Fibroblast of skin of back (primary cell): Measurements from ENCODE around the gene C22orf23.
"Not testable (repeated sequence)": the region's sequence is repeated elsewhere in the genome, so short reads cannot be mapped to it uniquely, and the experiment has no call there.

Experiments used
- DNase-seq: peaks from one replicate; pipeline ENCODE4 v3.0.0-alpha.2; 2013

C22orf23 gene

DNA sequence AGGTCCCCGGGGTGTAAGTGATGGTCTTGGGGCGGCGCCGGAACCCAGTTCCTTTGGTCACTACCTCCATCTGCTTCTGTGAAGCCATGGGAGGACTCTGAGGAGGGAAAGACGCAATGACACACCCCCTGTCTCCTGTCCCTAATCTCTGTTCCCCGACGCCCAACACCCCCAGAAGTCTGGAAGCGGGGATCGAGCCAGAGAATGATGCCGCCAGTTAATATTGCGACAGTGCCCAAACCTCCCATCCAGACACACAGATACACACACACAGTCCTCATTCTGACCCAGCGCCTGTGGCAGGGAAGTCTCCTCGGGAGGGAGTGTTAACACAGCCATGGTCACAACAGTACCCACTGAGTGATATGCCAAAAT is 352 bp downstream of the C22orf23 start:
- no peak for DNase-seq

GRCh38 chr22:37952629-37953028 is 772 bp downstream of the C22orf23 start:
- DNase-seq, result not testable (repeated sequence)

DNA sequence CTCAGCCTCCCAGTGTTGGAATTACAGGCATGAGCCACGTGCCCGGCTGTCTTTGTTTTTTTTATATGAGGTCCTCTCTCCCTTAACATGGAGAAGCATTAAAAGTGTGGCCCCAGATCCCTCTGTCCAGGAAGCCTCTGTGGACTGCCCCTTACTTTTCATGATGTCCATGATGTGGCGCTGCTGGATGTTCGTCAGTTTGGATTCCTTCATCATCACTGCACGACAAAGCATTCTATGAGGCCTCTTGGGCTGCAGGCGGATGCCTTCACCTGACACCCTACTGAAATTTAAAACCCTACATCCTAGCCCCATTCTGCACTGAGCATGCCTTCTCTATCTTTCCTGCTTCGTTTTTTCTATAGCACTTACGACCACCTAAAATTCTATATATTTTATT is 2.1 kb downstream of the C22orf23 start:
- peak; percentile 36 for DNase-seq

DNA sequence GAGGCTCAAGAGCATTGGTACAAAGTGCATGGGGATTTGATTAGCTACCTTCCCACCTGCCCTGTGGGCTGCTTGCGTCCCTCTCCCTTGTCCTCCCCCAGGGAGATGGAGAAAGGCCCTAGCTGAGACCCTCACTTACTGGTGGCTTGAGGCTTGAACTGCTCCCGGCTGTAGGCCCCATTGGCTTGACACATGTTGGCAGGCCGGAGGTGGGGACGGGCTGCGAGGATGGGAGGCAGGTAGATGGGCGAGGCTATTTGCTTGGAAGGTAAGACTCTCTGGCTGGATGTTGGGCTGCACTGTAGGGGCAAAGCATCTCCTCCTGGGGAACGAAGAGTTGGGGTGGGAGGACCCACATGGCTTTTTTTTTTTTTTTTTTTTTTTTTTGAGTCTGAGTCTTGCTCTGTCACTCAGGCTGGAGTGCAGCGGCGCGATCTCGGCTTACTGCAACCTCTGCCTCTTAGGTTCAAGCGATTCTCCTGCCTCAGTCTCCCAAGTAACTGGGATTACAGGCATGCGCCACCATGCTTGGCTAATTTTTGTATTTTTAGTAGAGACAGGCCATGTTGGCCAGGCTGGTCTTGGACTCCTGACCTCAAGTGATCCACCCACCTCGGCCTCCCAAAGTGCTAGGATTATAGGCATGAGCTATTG is 6.1 kb downstream of the C22orf23 start:
- DNase-seq, result not testable (repeated sequence)

DNA sequence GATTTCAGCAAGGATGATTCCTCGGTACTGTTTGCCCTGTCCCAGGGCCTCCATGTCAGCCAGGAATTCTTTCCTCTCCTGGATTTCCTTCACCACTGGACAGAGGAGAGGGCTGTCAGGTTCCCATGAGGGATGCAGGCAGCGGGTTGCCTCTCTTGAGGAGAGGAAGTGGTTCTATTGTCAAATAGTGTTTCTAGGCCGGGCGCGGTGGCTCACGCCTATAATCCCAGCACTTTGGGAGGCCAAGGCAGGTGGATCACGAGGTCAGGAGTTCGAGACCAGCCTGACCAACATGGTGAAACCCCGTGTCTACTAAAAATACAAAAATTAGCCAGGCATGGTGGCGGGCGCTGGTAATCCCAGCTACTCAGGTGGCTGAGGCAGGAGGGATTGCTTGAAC is 9.0 kb downstream of the C22orf23 start:
- DNase-seq, result not testable (repeated sequence)

DNA sequence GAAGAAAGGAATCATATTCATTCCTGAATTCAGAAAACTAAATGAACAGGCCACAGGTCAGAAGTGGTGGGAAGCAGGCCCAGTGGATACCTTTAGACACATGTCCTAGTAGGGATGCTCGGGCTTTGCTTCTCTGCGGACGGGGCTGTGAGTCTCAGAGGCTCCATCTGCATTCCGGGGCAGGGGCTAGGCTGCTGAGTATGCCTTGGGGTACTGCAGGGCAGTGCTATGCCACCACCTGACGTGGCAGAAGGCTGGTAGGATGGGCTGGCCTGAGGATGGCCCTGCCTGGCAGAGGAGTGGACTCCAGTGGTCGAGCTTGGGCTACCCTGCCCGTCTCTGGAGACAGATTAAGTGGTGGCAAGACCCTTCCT is 9.6 kb downstream of the C22orf23 start:
- no peak for DNase-seq

DNA sequence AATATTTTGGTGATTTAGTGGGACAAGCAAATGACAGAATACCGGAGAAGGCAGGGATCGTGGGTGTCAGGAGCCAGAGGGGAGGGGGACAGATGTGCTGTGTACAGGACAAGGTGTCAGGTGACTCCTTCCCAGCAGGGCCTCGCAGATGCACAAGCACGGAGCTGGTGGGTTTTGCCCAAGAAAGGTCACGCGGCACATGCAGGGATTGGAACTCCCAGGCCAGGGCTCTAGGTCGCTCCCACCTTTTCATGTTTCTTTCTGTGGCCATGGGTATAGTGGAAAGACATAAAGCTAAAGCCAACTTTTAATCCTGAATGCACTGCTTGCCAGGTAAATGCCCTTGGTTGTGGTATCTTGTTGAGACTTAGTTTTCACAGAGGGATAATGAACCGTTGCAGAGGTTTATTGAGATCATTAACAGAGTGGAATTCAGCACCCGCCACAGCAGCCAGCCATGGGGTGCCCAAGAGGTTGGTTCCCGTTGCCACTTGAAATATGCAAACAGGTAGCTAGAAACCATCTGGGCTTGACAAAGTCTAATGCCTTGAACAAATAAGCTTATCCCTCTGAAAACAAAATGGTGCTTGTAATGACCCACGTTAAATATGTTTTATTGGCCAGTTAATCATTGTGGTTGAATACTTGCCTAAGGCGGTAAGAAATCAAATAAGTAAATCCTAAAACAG is 10.1 kb downstream of the C22orf23 start:
- no peak for DNase-seq

DNA sequence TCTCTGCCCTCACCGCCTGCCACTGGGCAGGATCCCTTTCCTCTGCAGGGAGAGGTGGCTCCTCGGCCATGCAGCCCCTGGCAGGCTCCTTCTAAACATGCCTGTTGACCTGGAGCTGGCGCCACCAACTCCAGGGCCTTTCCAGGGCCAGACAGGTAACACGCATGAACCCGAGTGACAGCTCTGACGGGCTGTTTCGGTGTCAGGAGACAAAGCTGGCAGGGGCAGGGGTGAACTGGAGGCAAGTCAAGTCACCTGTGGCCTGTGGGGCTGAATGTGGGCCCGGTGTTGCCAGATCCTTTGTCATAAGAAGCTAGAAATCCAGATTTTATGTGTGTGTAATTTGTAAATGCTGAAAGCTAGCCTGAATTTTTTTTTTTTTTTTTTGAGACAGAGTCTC is 11.3 kb downstream of the C22orf23 start:
- DNase-seq, result no peak

DNA sequence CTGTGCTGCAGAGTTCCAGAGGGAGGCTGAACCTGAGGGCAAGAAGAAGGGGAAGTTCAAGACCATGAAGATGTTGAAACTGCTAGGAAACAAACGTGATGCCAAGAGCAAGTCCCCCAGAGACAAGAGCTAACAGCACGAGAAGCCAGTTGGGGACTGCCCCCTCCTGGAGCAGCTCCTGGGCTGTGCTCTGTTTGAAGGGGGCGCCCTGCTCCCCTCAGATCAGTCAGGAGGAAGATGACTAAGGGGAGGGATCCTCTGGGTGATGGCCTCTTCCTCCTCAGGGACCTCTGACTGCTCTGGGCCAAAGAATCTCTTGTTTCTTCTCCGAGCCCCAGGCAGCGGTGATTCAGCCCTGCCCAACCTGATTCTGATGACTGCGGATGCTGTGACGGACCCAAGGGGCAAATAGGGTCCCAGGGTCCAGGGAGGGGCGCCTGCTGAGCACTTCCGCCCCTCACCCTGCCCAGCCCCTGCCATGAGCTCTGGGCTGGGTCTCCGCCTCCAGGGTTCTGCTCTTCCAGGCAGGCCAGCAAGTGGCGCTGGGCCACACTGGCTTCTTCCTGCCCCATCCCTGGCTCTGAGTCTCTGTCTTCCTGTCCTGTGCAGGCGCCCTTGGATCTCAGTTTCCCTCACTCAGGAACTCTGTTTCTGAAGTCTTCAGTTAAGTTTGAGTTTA is 12.6 kb downstream of the C22orf23 start:
- no peak for DNase-seq

- DNase-seq, result peak; percentile 97
Observed at GRCh38 chr22:37933711-37934376, 19.6 kb downstream of the C22orf23 start.

GRCh38 chr22:37932821-37933578 is 20.4 kb downstream of the C22orf23 start:
- no peak for DNase-seq

DNA sequence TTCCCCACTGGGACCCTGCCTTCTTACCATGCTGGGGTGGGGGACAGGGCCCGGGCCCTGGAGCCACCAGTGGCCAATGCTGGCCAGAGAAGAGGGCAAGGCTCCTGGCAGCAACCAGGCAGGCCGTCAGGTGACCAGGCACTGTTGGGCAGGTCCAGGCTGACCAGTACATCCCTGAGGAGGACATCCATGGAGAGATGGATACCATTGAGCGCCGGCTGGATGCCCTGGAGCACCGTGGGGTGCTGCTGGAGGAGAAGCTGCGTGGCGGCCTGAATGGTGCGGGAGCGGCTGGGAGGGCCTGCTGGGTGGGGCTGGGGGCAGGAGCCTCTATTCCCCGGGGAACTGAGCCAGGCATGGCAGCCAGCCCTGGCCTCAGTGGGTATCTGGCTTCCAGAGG is 21.0 kb downstream of the C22orf23 start:
- DNase-seq, result no peak

DNA sequence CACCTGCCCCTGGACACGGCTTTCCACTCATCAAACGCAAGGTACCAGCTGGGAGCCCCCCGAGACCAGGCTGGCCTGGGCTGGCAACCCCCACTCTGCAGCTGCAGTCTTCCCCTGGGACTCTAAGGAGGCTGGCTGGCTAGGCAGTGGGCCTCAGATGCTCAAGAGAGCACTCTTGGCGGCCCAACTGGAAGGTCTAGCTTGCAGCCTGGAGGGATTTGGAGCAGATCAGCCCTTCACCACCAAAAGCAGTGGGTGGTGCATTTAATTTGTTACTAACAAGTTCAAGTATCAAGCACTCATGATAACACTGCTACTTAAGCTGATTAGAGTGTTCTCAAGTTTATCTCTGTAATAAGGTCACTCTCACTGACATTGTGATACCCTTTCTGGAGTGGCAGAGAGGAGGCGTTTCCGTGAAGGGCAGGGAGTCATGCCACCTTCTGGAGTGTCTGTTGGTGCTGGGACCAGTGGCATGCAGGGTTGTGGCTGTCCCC is 21.5 kb downstream of the C22orf23 start:
- no peak for DNase-seq

DNA sequence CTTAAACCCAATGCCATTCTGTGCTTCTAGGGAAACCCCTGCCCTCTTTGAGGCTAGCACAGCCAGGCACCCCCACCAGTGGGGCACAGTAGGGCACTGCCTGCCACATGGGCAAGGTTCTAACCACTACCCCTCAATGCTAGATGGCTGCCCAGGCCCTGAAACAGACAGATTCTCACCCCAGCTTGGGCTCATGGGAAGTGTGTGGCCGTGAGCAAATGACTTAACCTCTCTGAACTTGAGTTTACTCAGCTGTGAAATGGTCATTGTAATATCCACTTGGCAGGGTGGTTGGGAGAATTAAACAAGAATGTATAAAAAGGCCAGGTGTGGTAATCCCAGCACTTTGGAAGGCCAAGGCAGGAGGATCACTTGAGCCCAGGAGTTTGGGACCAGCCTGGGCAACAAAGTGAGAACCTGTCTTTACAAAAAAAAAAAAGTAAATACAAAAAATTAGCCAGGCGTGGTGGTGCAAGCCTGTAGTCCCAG is 22.4 kb downstream of the C22orf23 start:
- no peak for DNase-seq

DNA sequence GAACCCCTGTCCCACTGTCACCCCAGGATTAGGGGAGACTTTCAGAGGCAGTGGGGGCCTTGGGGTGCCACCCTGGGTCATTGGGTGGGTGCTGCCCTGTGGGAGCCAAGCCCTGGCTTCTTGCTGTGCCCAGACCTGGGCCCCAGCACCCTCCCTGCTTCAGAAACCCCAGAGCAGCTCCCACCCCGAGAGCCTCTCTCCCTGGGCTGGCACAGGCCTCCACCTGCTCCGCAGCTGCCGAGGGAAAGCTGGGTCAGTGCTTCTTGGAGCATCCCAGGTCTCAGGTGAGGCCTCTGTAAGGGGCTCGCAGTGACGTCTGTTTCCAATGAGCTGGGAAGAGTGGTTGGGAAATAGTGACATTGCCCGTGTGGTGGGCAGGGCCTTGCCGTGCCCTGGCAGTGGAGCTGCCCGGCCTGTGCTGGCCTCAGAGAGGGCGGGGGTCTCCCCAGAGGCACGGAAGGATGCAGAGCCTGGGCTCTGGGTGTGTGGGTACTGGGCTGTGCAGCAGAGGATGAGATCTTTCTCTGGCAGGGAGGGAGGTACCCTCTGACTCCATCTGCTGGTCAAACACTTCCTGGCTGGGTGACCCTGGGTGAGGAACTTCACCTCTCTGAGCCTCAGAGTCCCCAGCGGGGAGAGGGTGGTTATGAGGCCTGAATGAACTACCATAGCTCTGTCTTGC is 23.0 kb downstream of the C22orf23 start:
- DNase-seq, result peak; percentile 49

DNA sequence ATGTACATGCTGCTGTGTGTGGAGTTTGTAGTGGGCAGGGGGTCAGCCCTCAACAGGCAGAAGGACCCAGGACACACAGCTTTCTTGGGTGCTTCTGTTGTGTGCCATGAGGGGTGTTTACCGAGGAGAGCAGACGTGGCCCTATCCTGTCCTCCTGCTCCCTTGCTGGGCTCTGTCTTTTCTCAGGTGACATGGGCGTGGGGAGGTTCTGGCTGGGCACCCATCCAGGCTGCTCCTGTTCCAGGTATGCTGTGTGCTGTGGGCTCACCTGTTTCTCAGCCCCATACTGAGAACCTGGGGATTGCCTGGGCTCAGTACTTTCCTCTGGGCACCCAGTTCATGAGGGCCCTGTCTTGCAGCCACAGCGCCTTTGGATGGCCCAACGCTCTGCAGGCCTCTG is 24.0 kb downstream of the C22orf23 start:
- no peak for DNase-seq

GRCh38 chr22:37927637-37927936 is 25.8 kb downstream of the C22orf23 start:
- DNase-seq, result no peak

DNA sequence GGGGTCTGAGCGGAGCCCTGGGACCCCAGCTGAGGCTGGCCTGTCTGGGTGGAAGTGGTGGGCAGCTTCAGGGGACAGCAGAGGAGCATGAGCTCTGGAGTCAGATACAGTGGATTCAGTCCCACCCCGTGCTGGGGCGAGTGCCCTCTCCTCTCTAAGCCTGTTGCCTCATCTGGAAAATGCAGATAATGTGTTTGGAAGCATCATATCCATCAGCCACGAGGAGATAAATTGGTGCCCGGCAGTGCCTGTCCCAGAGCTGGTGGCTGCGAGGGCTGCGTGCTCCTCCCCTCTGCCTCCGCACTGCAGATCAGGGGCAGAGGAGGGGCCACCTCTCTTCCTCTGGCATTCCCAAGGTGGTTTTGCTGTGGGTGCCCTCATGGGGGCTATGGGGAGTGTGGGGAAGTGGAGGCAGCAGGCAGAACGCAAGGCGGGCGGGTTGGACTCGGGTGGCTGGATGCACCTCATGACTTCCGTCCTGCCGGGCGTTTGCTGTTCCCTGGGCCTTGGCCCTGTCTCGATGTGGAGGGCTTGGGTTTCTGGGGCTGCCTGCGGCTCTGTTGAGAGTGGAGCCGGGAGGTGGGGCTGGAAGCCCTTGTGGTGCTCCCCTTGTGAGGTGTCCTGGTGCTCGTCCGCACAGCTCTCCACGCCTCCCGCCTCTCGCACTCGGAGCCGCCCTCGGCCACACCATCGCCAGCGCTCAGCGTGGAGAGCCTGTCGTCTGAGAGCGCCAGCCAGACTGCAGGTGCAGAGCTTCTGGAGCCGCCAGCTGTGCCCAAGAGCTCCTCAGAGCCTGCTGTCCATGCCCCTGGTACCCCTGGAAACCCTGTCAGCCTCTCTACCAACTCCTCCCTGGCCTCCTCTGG is 26.4 kb downstream of the C22orf23 start:
- DNase-seq, result no peak

DNA sequence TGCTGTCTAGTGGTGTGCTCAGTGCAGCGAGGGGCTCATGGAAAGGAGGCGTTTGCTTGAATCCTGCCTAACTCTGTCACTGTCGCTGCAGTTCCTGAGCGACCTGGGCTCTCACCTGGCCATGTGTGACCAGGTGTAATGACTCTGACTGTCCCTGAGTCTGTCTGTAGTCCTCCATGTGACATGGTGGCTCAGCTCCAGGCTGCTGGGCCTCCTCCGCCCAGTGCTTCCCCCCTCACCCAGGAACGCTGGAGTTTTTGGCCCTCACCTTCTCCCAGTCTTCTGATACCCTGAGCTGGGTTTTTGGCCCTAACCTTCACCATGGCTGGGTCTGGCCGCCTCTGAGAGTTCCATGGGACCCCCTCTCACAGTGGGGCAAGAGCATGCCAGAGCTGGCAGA is 27.0 kb downstream of the C22orf23 start:
- no peak for DNase-seq

GRCh38 chr22:37925767-37926166 is 27.6 kb downstream of the C22orf23 start:
- no peak for DNase-seq

DNA sequence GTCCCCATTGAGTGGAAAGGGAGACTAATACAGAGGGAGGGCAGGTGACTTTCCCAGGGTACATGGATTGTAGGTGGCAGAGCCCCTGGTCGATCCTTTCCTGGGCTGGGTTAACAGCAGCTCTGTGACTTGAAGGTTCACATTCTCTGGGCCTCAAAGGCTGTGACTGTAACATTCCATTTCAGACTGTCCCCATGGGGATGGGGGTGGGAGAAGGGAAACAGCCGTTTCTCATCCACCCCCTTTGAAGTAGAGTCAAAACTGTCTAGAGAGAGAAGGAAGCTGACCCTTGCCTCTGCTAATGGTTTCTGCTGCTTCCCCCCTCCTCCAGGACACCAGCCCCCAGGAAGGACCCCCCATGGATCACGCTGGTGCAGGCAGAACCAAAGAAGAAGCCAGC is 28.1 kb downstream of the C22orf23 start:
- DNase-seq, result peak; percentile 51
